Stimulated activated CD4-positive, alpha-beta T cell treated with anti-CD3 and anti-CD28 coated beads, Interleukin-4, amount 100 ng/mL, for 1 hour (primary cell): ENCODE measurements around the gene OGT.
"Not testable (repeated sequence)": the region's sequence is repeated elsewhere in the genome, so short reads cannot be mapped to it uniquely, and the experiment has no call there.

Experiments
- DNase-seq: peaks from one replicate; pipeline ENCODE4 v3.0.0-alpha.2; 2020

The OGT gene

DNA sequence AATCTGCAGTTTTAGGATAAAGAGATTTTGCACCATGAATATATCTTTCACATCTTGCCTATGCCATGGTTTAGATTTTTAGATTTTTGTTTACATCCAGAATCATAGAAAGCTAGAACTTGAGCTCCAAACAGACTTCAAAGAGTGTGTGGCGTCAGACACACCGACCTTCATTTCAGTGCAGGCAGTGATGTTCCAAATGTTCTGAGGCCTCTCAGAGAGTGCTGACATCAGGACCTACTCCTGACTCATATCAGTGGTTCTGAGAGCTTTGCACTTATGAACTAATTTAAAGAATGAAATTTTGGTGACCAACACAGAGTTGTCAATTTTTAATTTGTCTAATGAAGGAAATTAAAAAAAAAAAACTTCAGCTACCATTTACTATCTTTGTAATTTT is 67.1 kb downstream of the OGT start:
- no peak for DNase-seq

DNA sequence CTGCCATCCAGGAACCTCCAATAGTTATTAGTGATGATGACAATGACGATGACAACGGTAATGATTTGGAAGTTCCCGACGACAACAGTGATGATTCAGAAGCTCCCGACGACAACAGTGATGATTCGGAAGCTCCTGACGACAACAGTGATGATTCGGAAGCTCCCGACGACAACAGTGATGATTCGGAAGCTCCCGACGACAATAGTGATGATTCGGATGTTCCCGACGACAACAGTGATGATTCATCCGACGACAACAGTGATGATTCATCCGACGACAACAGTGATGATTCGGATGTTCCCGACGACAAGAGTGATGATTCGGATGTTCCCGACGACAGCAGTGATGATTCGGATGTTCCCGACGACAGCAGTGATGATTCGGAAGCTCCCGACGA is 70.7 kb downstream of the OGT start:
- DNase-seq: no peak

DNA sequence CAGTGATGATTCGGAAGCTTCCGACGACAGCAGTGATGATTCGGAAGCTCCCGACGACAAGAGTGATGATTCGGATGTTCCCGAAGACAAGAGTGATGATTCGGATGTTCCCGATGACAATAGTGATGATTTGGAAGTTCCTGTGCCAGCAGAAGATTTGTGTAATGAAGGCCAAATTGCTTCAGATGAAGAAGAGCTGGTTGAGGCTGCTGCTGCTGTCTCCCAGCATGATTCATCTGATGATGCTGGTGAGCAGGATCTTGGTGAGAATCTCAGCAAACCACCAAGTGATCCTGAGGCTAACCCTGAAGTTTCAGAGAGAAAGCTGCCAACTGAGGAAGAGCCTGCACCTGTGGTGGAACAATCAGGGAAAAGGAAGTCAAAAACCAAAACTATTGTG is 71.2 kb downstream of the OGT start:
- DNase-seq: no peak

DNA sequence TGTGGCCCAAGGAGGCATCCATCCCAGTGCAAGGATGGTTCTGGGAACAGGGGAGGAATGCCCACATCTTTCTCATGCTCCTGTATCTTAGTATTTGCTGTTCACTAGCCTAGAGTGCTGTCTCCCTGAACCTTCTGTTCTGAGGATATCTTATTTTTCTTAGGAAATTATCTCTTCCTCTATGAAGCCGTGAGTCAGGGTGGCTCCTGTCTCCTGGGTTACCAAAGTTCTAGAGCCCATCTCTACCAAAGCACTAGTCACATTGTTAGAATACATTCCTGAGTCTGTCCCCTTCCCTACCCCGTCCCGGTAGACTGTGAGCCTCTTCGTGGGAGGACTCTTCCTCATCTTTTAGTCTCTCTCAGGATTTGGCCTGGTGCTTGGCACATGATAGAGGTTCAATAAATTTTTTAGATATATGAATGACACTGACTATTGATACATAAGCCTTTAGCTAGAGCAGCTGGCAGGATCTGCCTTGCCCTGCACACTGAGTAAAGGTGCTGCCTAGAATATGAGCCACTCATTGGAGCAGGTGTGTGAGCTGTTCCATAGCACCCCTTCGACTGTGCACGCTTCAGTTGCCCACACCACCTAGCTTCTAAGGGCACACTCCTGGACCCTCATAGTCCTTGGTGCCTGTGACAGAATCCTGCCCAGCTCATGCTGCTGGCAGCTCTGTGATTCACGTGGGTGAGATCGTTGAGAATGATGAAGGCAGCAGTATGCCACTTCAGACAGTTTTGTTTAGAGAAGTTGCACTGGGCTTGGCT is 72.1 kb downstream of the OGT start:
- no peak for DNase-seq

DNA sequence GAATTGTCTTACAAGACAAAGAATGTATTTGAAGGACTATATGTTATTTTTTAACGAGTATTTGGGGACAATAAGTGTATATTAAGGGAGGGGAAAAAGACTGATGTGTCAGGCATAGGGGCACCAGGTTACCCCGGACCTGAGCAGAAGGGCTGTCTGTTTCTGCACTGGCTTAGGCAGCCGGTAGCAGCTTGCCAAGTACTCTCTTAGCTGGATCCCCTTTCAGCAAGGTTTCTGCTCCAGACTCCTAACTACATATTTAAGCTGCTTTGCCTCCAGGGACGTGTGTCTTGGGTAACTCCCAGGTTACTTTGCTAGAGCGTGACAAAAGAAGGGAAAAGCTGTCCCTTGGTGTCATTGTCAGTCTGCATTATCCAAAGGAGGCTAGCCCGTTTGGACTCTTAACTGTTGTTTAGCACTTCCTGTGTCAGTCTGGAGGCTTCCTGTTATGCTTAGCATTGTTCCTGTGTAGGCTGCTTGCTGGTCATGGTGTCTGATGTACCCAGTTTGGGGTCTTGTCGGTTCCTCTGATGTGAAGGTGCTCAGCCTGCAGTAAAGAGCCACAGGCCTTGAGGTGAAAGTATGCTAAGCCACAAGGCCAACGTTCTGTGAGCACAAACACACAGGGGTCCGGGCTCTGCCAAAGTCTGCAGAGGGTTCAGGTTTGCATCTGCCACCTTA is 73.8 kb downstream of the OGT start:
- DNase-seq: no peak

DNA sequence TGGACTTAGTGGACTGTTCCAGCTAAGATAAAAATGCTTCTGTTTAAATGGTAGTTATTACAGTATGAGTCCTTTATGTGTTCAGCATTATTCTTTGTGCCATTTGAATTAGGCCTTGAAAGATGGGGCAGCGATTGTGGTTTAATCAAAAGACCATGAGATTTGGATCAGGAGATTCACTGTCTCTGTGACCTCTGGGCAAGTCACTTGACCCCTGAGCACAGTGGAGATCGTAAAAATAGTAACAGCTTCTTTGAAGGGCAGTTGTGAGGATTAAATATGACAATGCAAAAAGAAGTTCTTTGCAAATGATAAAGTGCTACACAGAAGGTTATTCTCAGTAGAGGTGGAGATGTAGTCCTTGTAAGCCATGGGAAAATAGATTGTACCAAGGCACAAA is 74.6 kb downstream of the OGT start:
- DNase-seq: no peak

DNA sequence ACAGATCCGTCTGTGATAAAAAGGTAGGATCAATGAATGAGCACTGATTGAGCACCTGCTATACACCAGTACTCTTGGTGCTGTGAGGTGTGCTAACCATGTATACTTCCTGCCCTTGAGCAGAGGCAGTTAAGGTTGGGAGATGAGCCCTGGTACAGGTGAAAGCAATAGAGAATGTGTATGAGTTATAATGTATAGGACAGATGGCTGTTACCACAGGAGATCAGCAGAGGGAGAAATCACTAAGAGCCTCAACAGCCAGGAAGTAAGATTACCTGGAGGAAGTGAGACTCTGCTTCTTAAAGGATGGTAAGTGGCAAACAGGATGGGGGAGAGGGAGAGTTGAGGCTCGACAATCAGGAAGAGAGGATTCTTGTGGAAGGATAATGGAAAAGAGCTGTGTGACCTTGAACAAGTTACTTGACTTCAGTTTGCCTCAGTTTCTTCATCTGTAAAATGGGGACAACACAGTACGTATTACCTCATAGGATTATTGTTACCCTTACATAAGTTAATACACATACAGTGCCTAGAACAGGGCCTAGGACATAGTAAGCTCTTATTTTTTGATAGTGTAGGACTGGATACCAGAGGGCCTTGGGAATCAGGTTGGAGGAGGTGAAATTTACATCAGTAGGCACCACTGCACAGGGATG is 76.3 kb downstream of the OGT start:
- no peak for DNase-seq

DNA sequence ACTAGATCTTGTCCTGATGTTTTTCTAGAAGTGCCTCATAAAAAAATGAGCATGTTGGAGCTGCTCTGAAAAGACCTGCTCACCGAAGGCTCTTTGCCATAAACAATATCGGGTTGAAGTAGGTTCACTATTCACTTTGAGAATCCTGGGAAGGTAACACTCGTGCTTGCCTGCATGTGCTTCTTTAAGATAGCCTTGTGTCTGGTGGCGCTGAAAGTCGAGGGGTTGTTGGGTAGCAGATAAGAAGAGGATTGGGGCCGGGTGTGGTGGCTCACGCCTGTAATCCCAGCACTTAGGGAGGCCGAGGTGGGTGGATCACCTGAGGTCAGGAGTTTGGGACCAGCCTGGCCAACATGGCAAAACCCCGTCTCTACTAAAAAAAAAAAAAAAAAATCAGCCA is 78.8 kb downstream of the OGT start:
- DNase-seq: not testable (repeated sequence)

DNA sequence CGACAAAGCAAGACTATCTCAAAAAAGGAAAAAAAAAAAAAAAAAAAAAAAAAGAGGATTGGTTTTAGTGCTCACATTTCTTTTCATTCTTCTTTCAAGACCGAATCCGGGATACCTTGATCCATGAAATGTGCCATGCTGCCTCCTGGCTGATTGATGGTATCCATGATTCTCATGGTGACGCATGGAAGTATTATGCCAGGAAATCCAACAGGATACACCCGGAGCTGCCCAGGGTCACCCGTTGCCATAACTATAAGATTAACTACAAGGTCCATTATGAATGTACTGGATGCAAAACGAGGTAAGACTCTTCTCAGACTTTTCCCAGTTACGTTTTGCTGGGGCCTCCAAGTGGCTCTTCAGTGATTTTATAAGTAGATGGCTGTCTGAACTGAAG is 79.4 kb downstream of the OGT start:
- DNase-seq: no peak

DNA sequence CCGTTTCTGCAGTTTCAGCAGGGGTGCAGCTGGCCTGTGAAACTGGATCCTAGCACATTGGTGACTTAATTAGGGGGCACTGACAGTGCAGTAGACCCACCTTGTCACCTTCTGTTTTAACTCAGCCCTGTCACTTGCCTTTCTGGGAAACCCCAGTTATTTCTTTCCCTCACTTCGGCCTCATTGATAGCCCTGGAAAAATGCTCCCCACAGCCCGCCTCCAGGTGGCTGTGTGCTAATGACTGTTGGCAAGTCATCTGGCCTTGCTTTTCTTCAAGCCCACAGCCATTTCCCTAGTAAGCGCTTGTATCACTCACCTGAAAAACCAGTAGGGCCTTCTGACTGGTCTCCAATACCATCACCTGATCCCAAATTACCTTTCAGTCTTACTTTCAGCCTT is 82.2 kb downstream of the OGT start:
- DNase-seq: no peak

DNA sequence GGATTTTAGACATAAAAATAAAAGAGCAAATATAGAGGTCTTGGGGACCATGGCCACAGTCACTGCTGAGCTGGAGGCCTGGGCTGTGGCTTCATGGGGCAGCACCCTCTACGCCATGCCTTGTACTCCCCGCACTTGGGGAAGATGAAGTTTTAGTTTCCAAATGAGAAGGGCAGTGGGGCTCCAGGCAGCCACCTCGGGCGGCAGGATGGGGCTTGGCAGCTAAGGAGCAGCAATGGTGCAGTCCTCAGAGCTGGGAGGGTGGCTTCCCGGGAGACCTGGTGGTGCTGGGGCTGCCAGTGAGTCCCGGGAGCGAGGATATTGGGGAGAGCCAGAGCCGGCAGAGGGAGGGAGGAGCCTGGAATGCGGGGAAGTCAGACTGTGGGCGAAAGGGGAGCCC is 83.0 kb downstream of the OGT start:
- DNase-seq: no peak

DNA sequence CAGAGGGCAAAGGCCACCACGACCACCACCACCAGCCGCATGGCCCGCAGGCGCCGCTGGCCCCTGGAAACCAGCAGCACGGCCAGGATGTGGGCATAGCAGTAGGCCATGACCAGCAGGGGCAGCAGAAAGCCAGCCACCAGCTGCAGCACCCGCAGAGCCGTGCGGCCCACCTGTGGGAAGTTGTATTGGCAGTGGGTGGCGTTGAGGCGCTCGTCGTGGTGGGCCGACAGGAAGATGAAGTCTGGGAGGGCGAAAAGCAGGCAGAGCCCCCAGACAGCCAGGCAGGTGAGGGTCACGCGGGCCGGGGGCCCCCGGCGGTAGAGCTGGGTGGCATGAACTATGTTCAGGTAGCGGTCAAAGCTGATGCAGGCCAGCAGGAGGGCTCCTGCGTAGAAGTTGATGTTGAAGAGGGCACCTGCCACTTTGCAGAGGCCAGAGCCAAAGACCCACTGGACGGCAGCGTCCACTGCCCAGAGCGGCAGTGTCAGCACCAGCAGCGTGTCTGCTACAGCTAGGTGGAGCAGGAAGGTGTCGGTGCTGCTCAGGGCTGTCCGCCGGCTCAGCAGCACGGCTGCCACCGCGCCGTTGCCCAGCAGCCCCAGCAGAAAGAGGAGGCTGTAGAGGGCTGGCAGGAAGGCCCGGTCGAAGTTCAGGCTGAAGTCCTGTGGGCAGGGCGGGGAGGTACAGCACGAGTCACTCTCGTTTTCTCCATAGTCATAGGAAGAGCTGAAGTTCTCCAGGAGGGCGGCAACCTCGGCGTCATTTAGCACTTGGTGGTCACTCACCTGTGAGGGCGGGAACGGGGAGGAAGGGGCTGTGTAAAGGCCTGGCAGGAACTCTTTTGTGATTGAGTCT is 84.0 kb downstream of the OGT start:
- DNase-seq: no peak

DNA sequence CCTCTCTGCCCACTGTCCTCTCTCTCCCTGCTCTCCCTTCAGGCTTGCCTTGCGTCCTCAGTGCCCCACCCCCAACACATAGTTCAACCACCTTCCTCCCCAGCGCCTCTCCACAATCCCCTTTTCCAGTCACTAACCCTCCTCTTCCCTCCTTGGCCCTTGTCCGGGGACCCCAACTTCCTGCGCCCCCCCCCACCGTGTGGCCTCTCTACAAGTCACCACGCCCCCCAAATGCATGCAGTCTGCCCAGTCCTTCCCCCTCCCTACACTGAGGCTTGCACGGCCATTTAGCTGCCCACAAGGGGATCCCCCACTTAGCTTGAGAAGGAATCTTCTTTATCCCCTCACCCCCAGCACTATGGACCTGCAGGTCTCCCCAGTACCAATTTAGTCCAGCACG is 84.8 kb downstream of the OGT start:
- no peak for DNase-seq

DNA sequence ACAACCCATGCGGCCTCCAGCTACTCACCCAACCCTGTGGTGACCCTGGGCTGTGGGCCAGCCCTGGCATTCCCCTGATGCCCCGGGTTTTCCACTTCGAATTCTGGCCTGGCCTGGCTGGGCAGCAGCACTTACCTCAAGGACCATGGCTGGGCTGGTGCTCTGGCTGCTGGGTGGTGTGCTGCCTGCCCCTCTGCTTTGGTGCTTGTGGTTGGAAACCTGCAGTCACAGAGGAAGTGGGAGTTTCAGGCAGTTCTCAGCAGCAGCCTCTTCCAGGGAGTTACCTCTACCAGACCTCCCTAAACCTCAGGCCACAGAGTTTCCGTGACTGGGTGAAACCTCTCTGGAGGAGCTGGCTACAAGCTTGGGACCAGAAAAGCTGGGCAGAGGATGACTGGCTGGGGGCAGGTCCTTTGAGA is 85.4 kb downstream of the OGT start, which contains the start of gene CXCR3:
TSS of gene CXCR3 (minus strand) at position 209 of the 419 bp plus-strand sequence. CDS start at position 147, 62 bp downstream.
- DNase-seq: peak; percentile 49

DNA sequence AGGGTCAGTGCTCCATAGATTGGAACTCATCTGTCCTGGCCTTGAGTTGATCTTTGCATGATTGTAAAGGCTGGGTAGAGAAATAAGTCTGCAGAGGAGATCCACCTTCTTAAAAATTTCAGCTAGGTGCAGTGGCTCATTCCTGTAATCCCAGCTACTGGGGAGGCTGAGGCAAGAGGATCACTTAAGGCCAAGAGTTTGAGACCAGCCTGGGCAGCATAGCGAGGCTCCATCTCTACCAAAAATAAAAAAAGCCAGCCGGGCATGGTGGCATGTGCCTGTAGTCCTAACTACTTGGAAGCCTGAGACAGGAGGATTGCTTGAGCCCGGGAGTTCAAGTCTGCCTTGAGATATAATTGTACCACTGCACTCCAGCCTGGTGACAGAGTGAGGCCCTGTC is 85.9 kb downstream of the OGT start:
- no peak for DNase-seq

DNA sequence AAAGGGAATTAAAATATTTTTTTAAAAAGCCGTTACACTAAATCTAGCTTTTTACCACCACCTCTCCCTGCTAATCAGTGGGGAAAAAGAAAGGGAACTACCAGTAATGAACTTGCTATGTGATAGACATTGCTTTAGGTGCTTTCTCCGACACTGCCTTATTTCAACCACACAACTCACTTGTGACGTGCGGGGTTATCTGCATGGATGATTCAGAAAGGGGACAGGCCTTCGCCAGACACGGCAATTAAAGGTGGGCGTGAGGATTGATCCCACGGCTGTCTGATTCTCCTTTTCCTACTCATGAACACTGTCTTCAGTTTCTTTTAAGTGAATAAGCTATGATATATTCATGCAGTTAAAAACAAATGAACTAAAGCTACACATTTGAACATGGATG is 86.3 kb downstream of the OGT start:
- DNase-seq: peak; percentile 58

DNA sequence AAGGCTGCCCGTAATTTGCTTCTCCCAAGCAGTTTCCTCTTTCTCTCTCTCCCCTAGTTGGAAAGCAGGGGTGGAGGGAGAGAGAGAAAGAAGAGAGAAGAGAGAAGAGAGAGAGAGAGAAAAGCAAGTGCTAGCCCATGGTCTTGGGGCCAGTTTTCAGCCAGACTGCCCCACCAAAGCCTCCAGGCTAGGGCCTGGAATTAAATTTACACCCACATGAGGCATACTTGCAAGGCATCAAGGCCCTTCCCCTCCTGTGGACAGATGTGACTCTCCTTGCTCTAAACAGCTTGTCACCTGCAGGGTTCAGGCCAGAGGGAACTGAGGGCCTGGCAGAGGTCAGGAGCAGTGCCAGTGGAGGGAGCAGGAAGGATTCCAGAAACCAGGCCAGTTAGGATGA is 87.1 kb downstream of the OGT start:
- no peak for DNase-seq

DNA sequence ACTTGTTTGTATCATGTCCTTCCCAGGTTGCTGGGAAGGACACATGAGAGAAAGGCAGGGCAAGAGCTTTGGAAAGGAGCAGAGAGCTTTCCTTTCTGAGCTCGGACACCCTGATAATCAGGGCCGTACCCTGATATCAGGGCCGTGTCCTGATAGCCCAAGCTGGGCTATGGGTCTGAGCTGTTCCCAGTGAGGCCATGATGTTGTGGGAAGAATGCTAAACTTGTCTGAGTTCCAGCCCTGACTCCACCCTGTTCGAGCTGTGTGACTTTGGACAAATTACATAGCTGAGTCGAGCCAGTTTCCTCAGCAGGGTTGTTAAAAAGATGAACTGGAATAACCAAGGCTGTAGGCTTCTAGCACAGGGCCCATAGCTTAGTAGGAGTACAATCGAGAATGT is 88.7 kb downstream of the OGT start:
- no peak for DNase-seq

DNA sequence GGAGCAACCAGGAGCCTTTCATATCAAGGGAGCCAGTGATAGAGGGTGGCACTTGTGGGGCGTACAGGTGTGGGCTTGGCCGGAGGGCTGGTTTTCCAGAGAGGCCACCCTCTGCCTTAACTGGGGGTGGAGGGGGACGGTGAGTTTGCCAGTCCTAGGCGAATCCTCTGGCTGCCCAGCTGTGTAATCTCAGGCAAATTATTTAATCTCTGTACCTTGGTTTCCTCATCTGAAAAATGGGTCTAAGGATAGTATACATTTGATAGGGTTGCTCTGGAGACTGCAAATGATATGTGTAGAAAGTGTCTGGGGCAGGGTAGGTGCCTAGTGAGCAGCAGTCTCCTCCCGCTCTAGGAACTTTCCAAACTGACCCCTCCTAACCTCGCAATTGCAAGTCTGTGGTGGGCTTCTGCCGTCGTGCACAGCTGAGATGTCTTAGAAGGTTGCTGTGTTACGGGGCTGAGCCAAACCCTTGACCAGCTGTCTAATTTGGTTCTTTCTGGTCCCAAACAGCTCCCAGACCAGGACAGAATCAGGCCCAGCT is 89.2 kb downstream of the OGT start:
- DNase-seq: no peak

DNA sequence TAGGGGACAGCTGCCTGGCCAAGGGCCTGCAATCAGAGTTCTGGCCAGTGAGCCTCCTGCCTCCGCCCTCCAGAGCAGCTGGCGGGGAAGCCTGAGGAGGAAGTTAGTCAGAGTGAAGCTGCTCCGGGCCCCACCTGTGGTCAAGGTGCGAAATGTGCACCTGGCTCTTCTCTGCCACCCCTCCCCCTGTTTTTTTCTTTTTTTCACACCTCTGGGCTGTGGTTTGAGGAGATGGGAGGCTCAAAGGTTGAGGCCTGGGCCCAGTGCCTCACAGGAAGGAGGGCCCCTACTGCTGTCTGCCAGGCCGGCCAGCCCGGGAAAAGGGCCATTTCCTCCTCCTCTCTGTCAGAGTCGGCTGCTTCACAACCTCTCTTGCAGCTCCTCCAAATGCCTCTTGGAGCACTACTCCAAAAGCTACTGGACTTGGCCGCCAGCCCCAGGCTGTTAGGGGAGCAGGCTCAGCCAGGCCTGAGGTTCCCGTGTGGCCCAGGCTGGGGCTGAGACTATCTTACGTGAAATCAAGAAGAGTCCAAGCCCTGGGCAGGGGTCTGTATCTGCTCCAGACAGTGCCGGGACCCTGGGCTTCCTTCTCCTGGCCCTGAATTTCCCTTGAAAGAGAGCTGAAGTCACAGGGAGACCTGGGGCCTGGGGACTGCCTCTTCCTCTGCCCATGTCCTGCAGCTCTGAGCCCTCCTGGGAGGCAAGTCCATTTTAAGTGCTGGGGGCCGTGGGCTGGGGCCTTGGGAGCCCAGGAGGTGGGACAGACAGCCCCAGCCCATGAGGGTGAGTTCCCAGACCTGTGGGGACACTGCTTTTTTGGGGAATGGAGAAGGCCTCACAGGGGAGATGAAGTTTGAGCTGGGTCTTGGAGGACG is 89.9 kb downstream of the OGT start:
- DNase-seq: peak; percentile 54

DNA sequence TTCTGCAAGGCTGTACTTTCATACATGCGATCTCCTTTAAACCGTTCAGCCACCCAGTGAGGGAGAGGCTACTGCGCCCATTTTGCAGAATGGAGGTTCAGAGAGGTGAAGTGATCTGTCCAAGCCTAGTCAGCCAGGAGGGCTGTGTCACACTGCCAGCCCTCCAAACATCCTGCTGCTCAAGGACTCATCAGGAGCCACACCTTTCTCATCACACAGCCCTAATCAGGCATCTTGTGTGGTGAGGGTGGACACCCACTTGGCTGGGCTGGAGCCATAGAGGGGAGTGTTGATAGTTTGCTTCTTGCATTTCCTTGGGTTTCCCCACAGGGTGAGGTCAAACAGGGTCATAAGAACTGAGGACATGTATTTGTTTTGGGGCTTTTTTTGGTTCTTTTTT is 90.8 kb downstream of the OGT start:
- no peak for DNase-seq

DNA sequence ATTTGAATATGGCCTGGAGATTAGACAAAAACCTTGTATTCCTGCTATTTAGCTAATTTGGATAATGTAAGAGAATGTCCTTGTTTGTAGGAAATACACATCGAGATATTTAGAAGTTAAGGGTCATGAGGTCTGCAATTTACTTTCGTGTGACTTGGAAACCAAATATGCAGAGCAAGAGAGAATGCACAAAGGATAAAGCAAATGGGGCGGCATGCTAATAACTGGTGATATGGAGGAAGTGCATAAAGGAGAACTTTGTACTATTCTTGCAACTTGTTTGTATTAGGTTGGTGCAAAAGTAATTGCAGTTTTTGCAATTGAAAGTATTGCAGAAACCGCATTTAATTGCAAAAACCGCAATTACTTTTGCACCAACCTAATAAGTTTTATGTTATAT is 92.6 kb downstream of the OGT start:
- DNase-seq: no peak
